ENCODE measurements around the gene TMEM141.
"Not testable (repeated sequence)": the region's sequence is repeated elsewhere in the genome, so short reads cannot be mapped to it uniquely, and the experiment has no call there.

The TMEM141 gene

GRCh38 chr9:136755302-136756133, 35.6 kb upstream of the TMEM141 start:
- not testable (repeated sequence) for FAIRE-seq

GRCh38 chr9:136756134-136756438, 35.1 kb upstream of the TMEM141 start:
- FAIRE-seq: no peak

- FAIRE-seq: no peak
These were observed 34.3 kb upstream of the TMEM141 start for GRCh38 chr9:136756836-136757235.

- FAIRE-seq: no peak
These were observed 33.8 kb upstream of the TMEM141 start for GRCh38 chr9:136757328-136757727.

GRCh38 chr9:136757751-136758140, 33.4 kb upstream of the TMEM141 start:
- FAIRE-seq: no peak

GRCh38 chr9:136759001-136759400, 32.1 kb upstream of the TMEM141 start:
- FAIRE-seq: no peak

- FAIRE-seq: no peak
These were observed 31.5 kb upstream of the TMEM141 start for GRCh38 chr9:136759436-136760325.

- no peak for FAIRE-seq
These were observed 30.7 kb upstream of the TMEM141 start for GRCh38 chr9:136760424-136760823.

GRCh38 chr9:136760834-136761544, 30.2 kb upstream of the TMEM141 start:
- FAIRE-seq: not testable (repeated sequence)

GRCh38 chr9:136761545-136761981, 29.6 kb upstream of the TMEM141 start:
- FAIRE-seq: no peak

- FAIRE-seq: no peak
These were observed 28.9 kb upstream of the TMEM141 start for GRCh38 chr9:136762221-136762691.

- FAIRE-seq: no peak
These were observed 28.1 kb upstream of the TMEM141 start for GRCh38 chr9:136762915-136763648.

GRCh38 chr9:136763649-136764035, 27.5 kb upstream of the TMEM141 start:
- FAIRE-seq: no peak

GRCh38 chr9:136764301-136764891, 26.7 kb upstream of the TMEM141 start, which contains the start of gene LCN15:
Gene LCN15 (minus strand): TSS chr9:136764518. CDS start chr9:136764488, 30 bp downstream.
- no peak for FAIRE-seq

GRCh38 chr9:136765041-136765440, 26.1 kb upstream of the TMEM141 start:
- FAIRE-seq: no peak

GRCh38 chr9:136765745-136766409, 25.3 kb upstream of the TMEM141 start:
- not testable (repeated sequence) for FAIRE-seq

- FAIRE-seq: not testable (repeated sequence)
These were observed 24.6 kb upstream of the TMEM141 start for GRCh38 chr9:136766410-136767120.

GRCh38 chr9:136769710-136770191, 21.4 kb upstream of the TMEM141 start:
- FAIRE-seq: no peak

- no peak for FAIRE-seq
These were observed 19.2 kb upstream of the TMEM141 start for GRCh38 chr9:136771907-136772415.
